Esophagus (tissue), 2 donors: ENCODE data around the gene SGMS1. TPM values are rescaled to one million over a fixed set of nuclear protein-coding genes. Genes with fewer than 3 reads are reported as not detected.
"Not testable (repeated sequence)": the region's sequence is repeated elsewhere in the genome, so short reads cannot be mapped to it uniquely, and the experiment has no call there.

Source experiments
- H3K27ac ChIP-seq, 2 donors: one replicate each; pipeline ENCODE4 v1.5.1; 2013; ENCODE audit warnings: low read depth in 2 of 2, mild to moderate bottlenecking in 2 of 2, inconsistent platforms in 1 of 2, low read length in 1 of 2, moderate library complexity in 1 of 2
- H3K27me3 ChIP-seq, 2 donors: one replicate each; pipeline ENCODE4 v1.6.1; 2013; ENCODE audit warnings: low read length in 2 of 2, control low read depth in 1 of 2, mild to moderate bottlenecking in 1 of 2; ENCODE audit not compliant: insufficient read depth in 2 of 2, control insufficient read depth in 1 of 2
- H3K36me3 ChIP-seq, 2 donors: one replicate each; pipeline ENCODE4 v1.6.1; 2013; ENCODE audit warnings: low read length in 1 of 2; ENCODE audit not compliant: control insufficient read depth in 2 of 2, insufficient read depth in 2 of 2
- H3K4me1 ChIP-seq, 2 donors: one replicate each; pipeline ENCODE4 v1.6.1; 2013; ENCODE audit warnings: low read length in 1 of 2; ENCODE audit not compliant: control insufficient read depth in 2 of 2, insufficient read depth in 2 of 2
- H3K4me3 ChIP-seq, 2 donors: one replicate each; pipeline ENCODE4 v1.5.1; 2013; ENCODE audit warnings: low read length in 2 of 2, mild to moderate bottlenecking in 2 of 2, low read depth in 1 of 2, moderate library complexity in 1 of 2
- H3K9me3 ChIP-seq, 2 donors: one replicate each; pipeline ENCODE4 v1.6.1; 2013; ENCODE audit warnings: mild to moderate bottlenecking in 2 of 2, low read depth in 1 of 2, low read length in 1 of 2, moderate library complexity in 1 of 2; ENCODE audit not compliant: control insufficient read depth in 2 of 2, insufficient read depth in 1 of 2
- WGBS, 2 donors: extraction: QIAGEN DNeasy Blood & Tissue Kit; methylation state at CpG; one replicate each; pipeline ENCODE4 v1.1.7; 2013; 5-methylcytosine and 5-hydroxymethylcytosine counted together
- polyA plus RNA-seq, 2 donors: library from polyadenylated mRNA; stranded (reverse); fragments of 200-250 nt; gene quantifications; one replicate each; pipeline ENCODE4 v1.2.3, GENCODE V29; 2013
- donor health status: healthy with polysubstance abuse.
- donor health status: Bipolar disorder and iron deficiency.

The SGMS1 gene
- polyA plus RNA-seq, 2 donors = 5.4 to 7.9 TPM

DNA sequence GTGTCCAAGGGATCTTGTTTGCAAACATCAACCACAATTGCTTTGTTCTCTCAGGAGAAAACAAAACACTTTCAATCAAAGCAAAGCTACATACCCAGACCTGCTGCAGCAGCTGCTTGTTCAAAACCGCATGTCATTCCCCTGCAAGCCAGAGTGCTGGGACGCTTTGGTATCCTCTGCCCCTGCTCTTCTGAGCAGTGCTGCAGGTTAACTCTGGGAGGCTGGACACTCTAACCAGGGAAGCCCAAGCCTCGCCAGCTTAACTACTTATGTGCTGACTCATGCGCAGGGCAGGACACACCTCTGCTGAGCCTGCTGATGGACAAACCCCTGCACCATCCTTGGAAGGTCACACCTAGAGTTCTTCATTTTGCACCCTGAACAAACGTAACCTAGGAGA is 344.3 kb downstream of the SGMS1 start:
- WGBS, 2 donors = 53 to 63% methylated on average over 5 of the region's 5 CpGs
- no peaks in the 10 kb centered on the region for H3K36me3 ChIP-seq
- no peak overlapping the region for H3K27ac ChIP-seq
- no peaks in the 10 kb centered on the region for H3K4me1 ChIP-seq
- no peaks in the 10 kb centered on the region for H3K9me3 ChIP-seq
- no peaks in the 10 kb centered on the region for H3K27me3 ChIP-seq
- no peak overlapping the region for H3K4me3 ChIP-seq

DNA sequence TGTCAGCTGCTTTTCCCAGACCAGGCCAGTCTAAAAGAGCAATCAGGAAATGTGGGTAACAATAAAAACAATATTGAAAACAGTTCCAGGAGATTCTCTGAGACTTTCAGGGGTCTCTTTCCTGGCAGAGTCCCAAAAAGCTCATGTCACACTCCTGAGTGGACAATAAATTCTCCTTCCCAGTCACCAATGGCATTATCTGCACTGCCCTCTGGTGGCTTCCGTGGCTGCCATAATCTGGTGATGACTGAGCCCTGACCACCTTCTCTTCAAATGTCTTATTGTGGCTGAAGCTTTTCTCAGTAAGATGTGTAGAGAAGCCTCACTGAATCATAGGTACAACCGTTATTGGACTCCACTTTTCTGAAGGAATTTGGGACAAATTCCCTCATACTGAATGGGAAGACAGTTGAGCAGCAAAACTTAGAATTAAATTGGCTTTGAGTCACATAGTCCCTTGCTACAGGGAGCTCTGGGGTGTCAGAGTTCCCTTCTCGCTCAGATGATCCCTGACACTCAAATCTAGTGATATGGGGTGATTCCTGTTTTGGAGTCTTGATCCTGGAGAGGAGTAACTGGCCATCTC is 348.0 kb downstream of the SGMS1 start:
- Histone ChIP-seq H3K9me3 (no peaks in the 10 kb centered on the region), H3K4me1 (no peaks in the 10 kb centered on the region), H3K27me3 (no peaks in the 10 kb centered on the region), H3K4me3 (no peak overlapping the region), H3K36me3 (no peaks in the 10 kb centered on the region), H3K27ac (no peak overlapping the region)
- 49 to 55% methylated on average over 3 of the region's 3 CpGs for WGBS, 2 donors

DNA sequence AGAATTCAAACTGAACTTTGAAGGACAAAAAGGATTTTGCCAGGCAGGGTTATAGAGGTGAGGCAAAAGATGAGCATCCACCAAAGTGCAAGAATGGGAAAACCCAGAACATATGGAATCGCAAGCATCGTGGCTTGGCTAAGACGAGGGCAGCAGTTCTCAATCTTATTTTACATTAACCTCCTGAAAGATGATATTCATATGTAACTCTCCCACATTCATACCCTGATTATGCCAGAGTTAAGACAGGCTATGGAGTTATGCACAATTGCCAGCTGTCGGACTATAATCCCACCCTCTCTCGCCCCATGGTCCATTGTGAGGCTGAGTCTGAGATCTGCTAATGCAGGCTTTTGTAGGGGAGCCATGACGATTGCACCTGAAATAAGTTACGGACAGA is 351.2 kb downstream of the SGMS1 start:
- Histone ChIP-seq H3K9me3 (no peaks in the 10 kb centered on the region), H3K4me3 (no peak overlapping the region), H3K4me1 (no peaks in the 10 kb centered on the region), H3K36me3 (no peaks in the 10 kb centered on the region), H3K27ac (no peak overlapping the region), H3K27me3 (no peaks in the 10 kb centered on the region)
- 92 to 93% methylated on average over 7 of the region's 7 CpGs for WGBS, 2 donors

DNA sequence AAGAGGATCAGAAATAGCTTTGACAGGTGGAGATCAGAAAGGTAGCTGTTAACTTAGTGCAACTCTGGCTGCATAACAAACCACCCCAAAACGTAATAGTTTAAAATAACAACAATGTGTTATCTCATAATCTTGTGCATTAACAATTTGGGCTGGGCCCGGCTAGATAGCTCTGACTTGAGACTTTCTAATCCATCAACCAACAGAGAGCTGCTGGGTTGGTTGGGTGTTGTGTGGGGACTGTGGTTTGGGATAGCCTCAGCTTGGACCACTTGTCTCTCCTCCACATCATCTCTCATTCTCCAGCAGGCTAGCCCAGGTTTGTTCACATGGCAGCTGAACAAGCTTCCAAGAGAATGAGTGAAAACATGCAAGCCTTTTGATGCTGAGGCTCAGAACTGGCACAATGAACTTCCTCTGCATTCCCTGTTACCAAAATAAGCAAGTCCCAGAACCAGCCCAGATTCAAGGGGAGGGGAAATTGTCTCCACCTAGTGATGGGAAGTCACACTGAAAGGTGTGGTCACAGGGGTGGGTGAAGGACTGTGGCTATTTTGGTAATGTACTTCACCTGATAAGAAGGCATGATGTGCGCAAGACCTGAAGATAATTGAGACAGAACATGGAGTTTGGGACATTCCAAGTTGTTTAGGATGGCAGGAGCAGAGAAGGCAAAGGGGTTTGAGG is 352.0 kb downstream of the SGMS1 start:
- Histone ChIP-seq H3K4me3 (no peak overlapping the region), H3K9me3 (no peaks in the 10 kb centered on the region), H3K27ac (no peak overlapping the region), H3K36me3 (no peaks in the 10 kb centered on the region), H3K27me3 (no peaks in the 10 kb centered on the region), H3K4me1 (no peaks in the 10 kb centered on the region)
- WGBS, 2 donors = 85 to 87% methylated on average over 3 of the region's 3 CpGs

DNA sequence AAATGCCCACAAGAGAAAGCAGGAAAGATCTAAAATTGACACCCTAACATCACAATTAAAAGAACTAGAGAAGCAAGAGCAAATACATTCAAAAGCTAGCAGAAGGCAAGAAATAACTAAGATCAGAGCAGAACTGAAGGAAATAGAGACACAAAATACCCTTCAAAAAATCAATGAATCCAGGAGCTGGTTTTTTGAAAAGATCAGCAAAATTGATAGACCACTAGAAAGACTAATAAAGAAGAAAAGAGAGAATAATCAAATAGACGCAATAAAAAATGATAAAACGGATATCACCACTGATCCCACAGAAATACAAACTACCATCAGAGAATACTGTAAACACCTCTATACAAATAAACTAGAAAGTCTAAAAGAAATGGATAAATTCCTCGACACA is 355.9 kb downstream of the SGMS1 start:
- WGBS, 2 donors = 89 to 93% methylated on average over 3 of the region's 3 CpGs
- not testable (repeated sequence) for H3K4me3 ChIP-seq, H3K4me1 ChIP-seq, H3K36me3 ChIP-seq, H3K27me3 ChIP-seq, H3K27ac ChIP-seq, H3K9me3 ChIP-seq

DNA sequence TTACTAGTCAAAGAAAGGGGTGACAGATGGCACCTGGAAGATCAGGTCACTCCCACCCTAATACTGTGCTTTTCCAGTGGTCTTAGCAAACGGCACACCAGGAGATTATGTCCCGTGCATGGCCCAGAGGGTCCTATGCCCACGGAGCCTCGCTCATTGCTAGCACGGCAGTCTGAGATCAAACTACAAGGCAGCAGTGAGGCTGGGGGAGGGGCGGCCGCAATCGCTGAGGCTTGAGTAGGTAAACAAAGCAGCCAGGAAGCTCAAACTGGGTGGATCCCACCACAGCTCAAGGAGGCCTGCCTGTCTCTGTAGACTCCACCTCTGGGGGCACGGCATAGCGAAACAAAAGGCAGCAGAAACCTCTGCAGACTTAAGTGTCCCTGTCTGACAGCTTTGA is 361.1 kb downstream of the SGMS1 start:
- not testable (repeated sequence) for H3K9me3 ChIP-seq, H3K4me1 ChIP-seq, H3K27me3 ChIP-seq, H3K27ac ChIP-seq, H3K4me3 ChIP-seq, H3K36me3 ChIP-seq
- 83 to 87% methylated on average over 10 of the region's 10 CpGs for WGBS, 2 donors

DNA sequence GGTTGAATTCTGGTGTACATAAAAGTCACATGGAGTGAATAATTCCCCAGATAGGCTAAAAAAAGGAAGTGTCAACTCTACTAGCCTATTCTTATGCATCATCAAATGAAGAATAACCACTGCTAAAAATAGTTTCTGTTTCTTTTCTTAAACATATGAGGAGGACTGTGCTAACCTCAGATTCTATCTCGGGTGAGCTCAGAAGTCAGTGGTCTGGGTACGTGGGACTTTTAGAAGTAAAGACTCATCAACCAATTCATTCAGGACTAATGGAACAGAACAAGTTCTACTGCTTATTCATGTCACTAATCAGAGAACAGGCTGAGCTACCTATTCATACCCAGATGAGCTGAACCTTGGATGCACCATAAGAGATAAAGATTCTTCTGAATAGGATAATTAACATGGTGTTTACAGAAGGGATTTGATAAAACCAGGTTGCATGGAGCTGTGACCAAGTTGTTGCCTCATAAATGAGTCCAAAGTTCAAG is 362.9 kb downstream of the SGMS1 start:
- no peak overlapping the region for H3K27ac ChIP-seq
- H3K4me3 ChIP-seq = no peak overlapping the region
- H3K27me3 ChIP-seq = no peaks in the 10 kb centered on the region
- no peaks in the 10 kb centered on the region for H3K9me3 ChIP-seq
- H3K4me1 ChIP-seq = peaks cover 0 to 2% of the 10 kb centered on the region in 2 donors
- WGBS, 2 donors = 24 to 38% methylated on average over 2 of the region's 2 CpGs
- H3K36me3 ChIP-seq = no peaks in the 10 kb centered on the region

Other genes with a start within 250 kb of the SGMS1 start
- 1 to 10 TPM; 1.1 to 2.2 TPM for gene ASAH2B, start 116.0 kb upstream of the SGMS1 start, polyA plus RNA-seq